ENCODE measurements around the gene PAIP2B.

PAIP2B gene

DNA sequence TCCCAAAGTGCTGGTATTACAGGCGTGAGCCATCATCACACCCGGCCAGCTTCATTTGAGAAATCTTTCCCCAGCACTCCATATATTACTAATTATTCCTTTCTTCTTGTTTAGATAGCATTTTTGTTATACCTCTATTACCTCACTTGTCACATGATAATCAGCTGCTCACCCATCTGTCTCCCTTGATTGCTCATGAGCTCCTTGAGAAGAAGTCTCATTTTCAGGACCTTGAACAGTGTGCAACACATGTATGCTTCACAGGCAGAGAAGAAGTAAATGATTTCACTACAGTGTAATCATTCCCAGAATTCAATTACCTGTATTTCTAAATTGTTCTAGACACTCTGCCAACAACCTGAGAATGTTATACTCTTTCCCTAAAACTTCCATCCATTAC lies 6.2 kb downstream of the PAIP2B start:
- Histone ChIP-seq H3K9me3 (ENCODE audit: control insufficient read depth, insufficient read depth, low read depth, low read length) (no peaks in the 10 kb centered on the region), H3K36me3 (ENCODE audit: control insufficient read depth in 2 of 2, insufficient read depth in 1 of 2, low read length in 2 of 2) (peaks cover 0 to 3% of the 10 kb centered on the region in 2 experiments; a peak in 1 of 3 replicates), H3K4me1 (ENCODE audit: control insufficient read depth, insufficient read depth, low read length) (peaks cover 5% of the 10 kb centered on the region; the same call in 1 of the 2 replicates), H3K27ac (ENCODE audit: extremely low read depth, low read depth, low read length) (no peak overlapping the region), H3K4me3 (ENCODE audit: low read depth, low read length) (no peak overlapping the region)
- ChIA-PET POLR2A (no interaction called here), CTCF (interaction anchor here (0.7 to 4.2 kb wide), 3 partner anchors 10 to 290 kb away, joined by 3 to 24 read pairs (median 6); no protein-coding TSS in a partner anchor)
- TF ChIP-seq, protein P1, sequence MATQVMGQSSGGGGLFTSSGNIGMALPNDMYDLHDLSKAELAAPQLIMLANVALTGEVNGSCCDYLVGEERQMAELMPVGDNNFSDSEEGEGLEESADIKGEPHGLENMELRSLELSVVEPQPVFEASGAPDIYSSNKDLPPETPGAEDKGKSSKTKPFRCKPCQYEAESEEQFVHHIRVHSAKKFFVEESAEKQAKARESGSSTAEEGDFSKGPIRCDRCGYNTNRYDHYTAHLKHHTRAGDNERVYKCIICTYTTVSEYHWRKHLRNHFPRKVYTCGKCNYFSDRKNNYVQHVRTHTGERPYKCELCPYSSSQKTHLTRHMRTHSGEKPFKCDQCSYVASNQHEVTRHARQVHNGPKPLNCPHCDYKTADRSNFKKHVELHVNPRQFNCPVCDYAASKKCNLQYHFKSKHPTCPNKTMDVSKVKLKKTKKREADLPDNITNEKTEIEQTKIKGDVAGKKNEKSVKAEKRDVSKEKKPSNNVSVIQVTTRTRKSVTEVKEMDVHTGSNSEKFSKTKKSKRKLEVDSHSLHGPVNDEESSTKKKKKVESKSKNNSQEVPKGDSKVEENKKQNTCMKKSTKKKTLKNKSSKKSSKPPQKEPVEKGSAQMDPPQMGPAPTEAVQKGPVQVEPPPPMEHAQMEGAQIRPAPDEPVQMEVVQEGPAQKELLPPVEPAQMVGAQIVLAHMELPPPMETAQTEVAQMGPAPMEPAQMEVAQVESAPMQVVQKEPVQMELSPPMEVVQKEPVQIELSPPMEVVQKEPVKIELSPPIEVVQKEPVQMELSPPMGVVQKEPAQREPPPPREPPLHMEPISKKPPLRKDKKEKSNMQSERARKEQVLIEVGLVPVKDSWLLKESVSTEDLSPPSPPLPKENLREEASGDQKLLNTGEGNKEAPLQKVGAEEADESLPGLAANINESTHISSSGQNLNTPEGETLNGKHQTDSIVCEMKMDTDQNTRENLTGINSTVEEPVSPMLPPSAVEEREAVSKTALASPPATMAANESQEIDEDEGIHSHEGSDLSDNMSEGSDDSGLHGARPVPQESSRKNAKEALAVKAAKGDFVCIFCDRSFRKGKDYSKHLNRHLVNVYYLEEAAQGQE (tag by site-specific recombination; IDR thresholded peaks at IDR 0.05) = peak; percentile 67
- no peak for TF ChIP-seq ZNF121 (tag by site-specific recombination; IDR thresholded peaks at IDR 0.05)

DNA sequence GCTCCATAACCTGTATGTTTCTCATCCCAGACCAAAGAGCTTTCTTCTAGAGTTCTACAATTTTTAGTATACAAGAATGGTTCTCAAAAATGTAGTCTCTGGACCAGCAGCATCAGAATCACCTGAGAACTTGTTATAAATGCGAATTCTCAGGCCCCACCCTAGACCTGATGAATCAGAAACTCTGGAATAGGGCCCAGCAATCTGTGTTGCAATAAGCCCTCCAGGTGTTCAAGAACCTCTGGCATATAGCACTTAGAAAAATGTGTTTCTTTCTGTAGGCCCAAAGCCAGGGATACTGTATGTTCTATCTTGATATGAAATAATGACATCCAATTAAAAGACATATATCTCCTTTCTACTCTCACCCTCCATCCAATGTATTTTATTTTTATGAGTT lies 10.4 kb downstream of the PAIP2B start:
- Histone ChIP-seq H3K4me1 (ENCODE audit: control insufficient read depth, insufficient read depth, low read length) (no peaks in the 10 kb centered on the region), H3K27ac (ENCODE audit: extremely low read depth, low read depth, low read length) (no peak overlapping the region), H3K9me3 (ENCODE audit: control insufficient read depth, insufficient read depth, low read depth, low read length) (no peaks in the 10 kb centered on the region), H3K4me3 (ENCODE audit: low read depth, low read length) (no peak overlapping the region), H3K36me3 (ENCODE audit: control insufficient read depth in 2 of 2, insufficient read depth in 1 of 2, low read length in 2 of 2) (no peaks in the 10 kb centered on the region)
- CTCF ChIA-PET = interaction anchor here (0.6 to 0.9 kb wide), 2 partner anchors 62 to 115 kb away, joined by 3 to 4 read pairs; partner anchors contain the start of gene ZNF638
- POLR2A ChIA-PET = interaction anchor here (1.5 kb wide), 1 partner anchor 86 kb away, joined by 3 read pairs; the partner anchor contains the start of genes MCEE and MPHOSPH10
- TF ChIP-seq ZNF404 (tag by site-specific recombination; IDR thresholded peaks at IDR 0.05) = no peak
- TF ChIP-seq, protein P2, sequence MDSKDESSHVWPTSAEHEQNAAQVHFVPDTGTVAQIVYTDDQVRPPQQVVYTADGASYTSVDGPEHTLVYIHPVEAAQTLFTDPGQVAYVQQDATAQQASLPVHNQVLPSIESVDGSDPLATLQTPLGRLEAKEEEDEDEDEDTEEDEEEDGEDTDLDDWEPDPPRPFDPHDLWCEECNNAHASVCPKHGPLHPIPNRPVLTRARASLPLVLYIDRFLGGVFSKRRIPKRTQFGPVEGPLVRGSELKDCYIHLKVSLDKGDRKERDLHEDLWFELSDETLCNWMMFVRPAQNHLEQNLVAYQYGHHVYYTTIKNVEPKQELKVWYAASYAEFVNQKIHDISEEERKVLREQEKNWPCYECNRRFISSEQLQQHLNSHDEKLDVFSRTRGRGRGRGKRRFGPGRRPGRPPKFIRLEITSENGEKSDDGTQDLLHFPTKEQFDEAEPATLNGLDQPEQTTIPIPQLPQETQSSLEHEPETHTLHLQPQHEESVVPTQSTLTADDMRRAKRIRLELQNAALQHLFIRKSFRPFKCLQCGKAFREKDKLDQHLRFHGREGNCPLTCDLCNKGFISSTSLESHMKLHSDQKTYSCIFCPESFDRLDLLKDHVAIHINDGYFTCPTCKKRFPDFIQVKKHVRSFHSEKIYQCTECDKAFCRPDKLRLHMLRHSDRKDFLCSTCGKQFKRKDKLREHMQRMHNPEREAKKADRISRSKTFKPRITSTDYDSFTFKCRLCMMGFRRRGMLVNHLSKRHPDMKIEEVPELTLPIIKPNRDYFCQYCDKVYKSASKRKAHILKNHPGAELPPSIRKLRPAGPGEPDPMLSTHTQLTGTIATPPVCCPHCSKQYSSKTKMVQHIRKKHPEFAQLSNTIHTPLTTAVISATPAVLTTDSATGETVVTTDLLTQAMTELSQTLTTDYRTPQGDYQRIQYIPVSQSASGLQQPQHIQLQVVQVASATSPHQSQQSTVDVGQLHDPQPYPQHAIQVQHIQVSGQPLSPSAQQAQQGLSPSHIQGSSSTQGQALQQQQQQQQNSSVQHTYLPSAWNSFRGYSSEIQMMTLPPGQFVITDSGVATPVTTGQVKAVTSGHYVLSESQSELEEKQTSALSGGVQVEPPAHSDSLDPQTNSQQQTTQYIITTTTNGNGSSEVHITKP (tag by site-specific recombination; IDR thresholded peaks at IDR 0.05) = no peak
- TF ChIP-seq TRIM28 (IDR thresholded peaks at IDR 0.05; ENCODE audit: borderline replicate concordance, low read length) = no peak
- no peak for TF ChIP-seq ZNF174 (tag by site-specific recombination; IDR thresholded peaks at IDR 0.05)
- TF ChIP-seq SALL2 (tag by site-specific recombination; IDR thresholded peaks at IDR 0.05; ENCODE audit: borderline replicate concordance) = no peak
- no peak for TF ChIP-seq ZNF610 (tag by site-specific recombination; IDR thresholded peaks at IDR 0.05; ENCODE audit: borderline replicate concordance)
- TF ChIP-seq, protein P3, sequence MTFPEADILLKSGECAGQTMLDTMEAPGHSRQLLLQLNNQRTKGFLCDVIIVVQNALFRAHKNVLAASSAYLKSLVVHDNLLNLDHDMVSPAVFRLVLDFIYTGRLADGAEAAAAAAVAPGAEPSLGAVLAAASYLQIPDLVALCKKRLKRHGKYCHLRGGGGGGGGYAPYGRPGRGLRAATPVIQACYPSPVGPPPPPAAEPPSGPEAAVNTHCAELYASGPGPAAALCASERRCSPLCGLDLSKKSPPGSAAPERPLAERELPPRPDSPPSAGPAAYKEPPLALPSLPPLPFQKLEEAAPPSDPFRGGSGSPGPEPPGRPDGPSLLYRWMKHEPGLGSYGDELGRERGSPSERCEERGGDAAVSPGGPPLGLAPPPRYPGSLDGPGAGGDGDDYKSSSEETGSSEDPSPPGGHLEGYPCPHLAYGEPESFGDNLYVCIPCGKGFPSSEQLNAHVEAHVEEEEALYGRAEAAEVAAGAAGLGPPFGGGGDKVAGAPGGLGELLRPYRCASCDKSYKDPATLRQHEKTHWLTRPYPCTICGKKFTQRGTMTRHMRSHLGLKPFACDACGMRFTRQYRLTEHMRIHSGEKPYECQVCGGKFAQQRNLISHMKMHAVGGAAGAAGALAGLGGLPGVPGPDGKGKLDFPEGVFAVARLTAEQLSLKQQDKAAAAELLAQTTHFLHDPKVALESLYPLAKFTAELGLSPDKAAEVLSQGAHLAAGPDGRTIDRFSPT (tag by site-specific recombination; IDR thresholded peaks at IDR 0.05) = no peak
- TF ChIP-seq SETDB1 (IDR thresholded peaks at IDR 0.05; ENCODE audit: insufficient read length, low read length) = no peak
- TF ChIP-seq ZNF629 (tag by site-specific recombination; IDR thresholded peaks at IDR 0.05) = no peak
- no peak for TF ChIP-seq ZNF837 (tag by site-specific recombination; IDR thresholded peaks at IDR 0.05)
- TF ChIP-seq ZNF221 (tag by site-specific recombination; IDR thresholded peaks at IDR 0.05; ENCODE audit: borderline replicate concordance) = no peak
- no peak for TF ChIP-seq HOXA7 (CRISPR knock-in tag; IDR thresholded peaks at IDR 0.05; ENCODE audit: borderline replicate concordance)
- TF ChIP-seq ZNF677 (tag by site-specific recombination; IDR thresholded peaks at IDR 0.05) = no peak
- TF ChIP-seq, protein P4, sequence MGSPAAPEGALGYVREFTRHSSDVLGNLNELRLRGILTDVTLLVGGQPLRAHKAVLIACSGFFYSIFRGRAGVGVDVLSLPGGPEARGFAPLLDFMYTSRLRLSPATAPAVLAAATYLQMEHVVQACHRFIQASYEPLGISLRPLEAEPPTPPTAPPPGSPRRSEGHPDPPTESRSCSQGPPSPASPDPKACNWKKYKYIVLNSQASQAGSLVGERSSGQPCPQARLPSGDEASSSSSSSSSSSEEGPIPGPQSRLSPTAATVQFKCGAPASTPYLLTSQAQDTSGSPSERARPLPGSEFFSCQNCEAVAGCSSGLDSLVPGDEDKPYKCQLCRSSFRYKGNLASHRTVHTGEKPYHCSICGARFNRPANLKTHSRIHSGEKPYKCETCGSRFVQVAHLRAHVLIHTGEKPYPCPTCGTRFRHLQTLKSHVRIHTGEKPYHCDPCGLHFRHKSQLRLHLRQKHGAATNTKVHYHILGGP (tag by site-specific recombination; IDR thresholded peaks at IDR 0.05) = no peak
- TF ChIP-seq ZBTB17 (tag by site-specific recombination; IDR thresholded peaks at IDR 0.05) = no peak
- no peak for TF ChIP-seq ZNF394 (tag by site-specific recombination; IDR thresholded peaks at IDR 0.05; ENCODE audit: borderline replicate concordance)
- TF ChIP-seq, protein P1 (tag by site-specific recombination; IDR thresholded peaks at IDR 0.05) = no peak
- TF ChIP-seq ZNF433 (tag by site-specific recombination; IDR thresholded peaks at IDR 0.05; ENCODE audit: low read depth) = no peak
- no peak for TF ChIP-seq ZNF302 (tag by site-specific recombination; IDR thresholded peaks at IDR 0.05; ENCODE audit: low read depth)

Data from HEK293 (cell line).